Measurements from ENCODE around the gene HOXA11.

- TF ChIP-seq ZBTB11 (CRISPR knock-in tag; IDR thresholded peaks at IDR 0.05) = no peak
- TF ChIP-seq ZBTB33 (IDR thresholded peaks at IDR 0.05) = no peak
- no peak for TF ChIP-seq MYC (IDR thresholded peaks at IDR 0.05; ENCODE audit: insufficient read depth, insufficient read length, insufficient replicate concordance, low read length, severe bottlenecking)
- TF ChIP-seq MAX (IDR thresholded peaks at IDR 0.05; ENCODE audit: low read depth, low read length) = no peak
- TF ChIP-seq CTCF (IDR thresholded peaks at IDR 0.05 in 2 of 3, conservative IDR thresholded peaks at IDR 0.05 in 1 of 3; ENCODE audit: control insufficient read depth in 2 of 3, extremely low read depth in 1 of 3, insufficient read depth in 1 of 3, low read depth in 3 of 3, low read length in 3 of 3) = no peak
- no peak for TF ChIP-seq HCFC1 (IDR thresholded peaks at IDR 0.05; ENCODE audit: low read length)
- TF ChIP-seq GABPA (IDR thresholded peaks at IDR 0.05; ENCODE audit: low read depth) = no peak
- no peak for TF ChIP-seq SP1 (IDR thresholded peaks at IDR 0.05; ENCODE audit: low read depth, low read length)
- no peak for TF ChIP-seq BCL11A (IDR thresholded peaks at IDR 0.05; ENCODE audit: low read depth, low read length)
Measured at GRCh38 chr7:27145914-27146412, 39.1 kb downstream of the HOXA11 start.
